T-helper 1 cell (primary cell): ENCODE results near the gene TALDO1.

Experiments
- DNase-seq, 5 donors: peaks; one replicate each; pipeline ENCODE4 v3.0.0-alpha.2; 2012 to 2020

Gene TALDO1

GRCh38 chr11:770642-771616, 23.7 kb downstream of the TALDO1 start:
- no peak for DNase-seq

GRCh38 chr11:771617-772204, 24.4 kb downstream of the TALDO1 start:
- no peak for DNase-seq

GRCh38 chr11:772429-773390, 25.4 kb downstream of the TALDO1 start:
- no peak for DNase-seq

- no peak for DNase-seq
Measured at GRCh38 chr11:773425-773824, 26.2 kb downstream of the TALDO1 start.

GRCh38 chr11:773830-774229, 26.6 kb downstream of the TALDO1 start:
- no peak for DNase-seq

GRCh38 chr11:774873-775592, 27.8 kb downstream of the TALDO1 start:
- peak in 1 of 5 donors; percentile 12 for DNase-seq

- no peak for DNase-seq
Measured at GRCh38 chr11:776263-776560, 28.9 kb downstream of the TALDO1 start.

- peak in 1 of 5 donors; percentile 11 for DNase-seq
Measured at GRCh38 chr11:776561-777287, 29.5 kb downstream of the TALDO1 start.

GRCh38 chr11:777288-778255, 30.3 kb downstream of the TALDO1 start, which contains the start of gene GATD1:
TSS of gene GATD1 (minus strand) at chr11:777487. CDS start at chr11:777462, 25 bp downstream.
- DNase-seq = peak; percentile 87 to 96 (median 90)

- peak in 1 of 5 donors; percentile 9 for DNase-seq
Measured at GRCh38 chr11:778976-779954, 32.0 kb downstream of the TALDO1 start.

GRCh38 chr11:779955-780532, 32.8 kb downstream of the TALDO1 start:
- DNase-seq = peak in 1 of 5 donors; percentile 8

- DNase-seq = no peak
Measured at GRCh38 chr11:782264-783174, 35.3 kb downstream of the TALDO1 start.

GRCh38 chr11:783581-784015, 36.3 kb downstream of the TALDO1 start:
- DNase-seq = no peak

GRCh38 chr11:786235-787083, 39.2 kb downstream of the TALDO1 start:
- no peak for DNase-seq

GRCh38 chr11:787084-787675, 39.9 kb downstream of the TALDO1 start:
- no peak for DNase-seq
